ENCODE measurements around the gene INSIG1. TPM values are rescaled to one million over a fixed set of nuclear protein-coding genes. Genes with fewer than 3 reads are reported as not detected.

Gene INSIG1
- total and polyA plus RNA-seq, 4 donors, result 118 to 219 (median 193) TPM

GRCh38 chr7:155358948-155359712 lies 61.5 kb downstream of the INSIG1 start:
- Histone ChIP-seq H3K4me3 (ENCODE audit: low read depth in 1 of 3, low read length in 3 of 3) (no peak overlapping the region), H3K4me1 (ENCODE audit: control insufficient read depth in 4 of 4, insufficient read depth in 4 of 4, low read length in 3 of 4) (peaks cover 0 to 4% (median 0%) of the 10 kb centered on the region in 4 donors), H3K9me3 (ENCODE audit: control insufficient read depth in 4 of 4, low read length in 3 of 4) (no peaks in the 10 kb centered on the region), H3K9ac (ENCODE audit: low read depth in 1 of 2, low read length in 2 of 2) (no peak overlapping the region), H3K27me3 (ENCODE audit: control insufficient read depth in 4 of 4, insufficient read depth in 4 of 4, low read length in 3 of 4) (peaks cover 0 to 3% (median 0%) of the 10 kb centered on the region in 4 donors), H3K27ac (ENCODE audit: low read depth in 1 of 2, low read length in 2 of 2) (no peak overlapping the region), H3K36me3 (ENCODE audit: control insufficient read depth in 4 of 4, insufficient read depth in 3 of 4, low read depth in 1 of 4, low read length in 3 of 4) (no peaks in the 10 kb centered on the region)
- TF ChIP-seq HNF4G (IDR thresholded peaks at IDR 0.05) (no peak), EGR1 (IDR thresholded peaks at IDR 0.05; ENCODE audit: low read depth in 2 of 2) (no peak), FOXA2 (IDR thresholded peaks at IDR 0.05) (no peak), TAF1 (conservative IDR thresholded peaks at IDR 0.05) (no peak), MAX (IDR thresholded peaks at IDR 0.05) (no peak), RXRA (IDR thresholded peaks at IDR 0.05) (no peak)
- DNase-seq (ENCODE audit: low spot score), result no peak
- WGBS, result 52% methylated on average over 16 of the region's 16 CpGs

Other genes with a start within 250 kb of the INSIG1 start
- not detected for gene HTR5A, start 227.6 kb upstream of the INSIG1 start, total RNA-seq
- gene HTR5A, start 227.6 kb upstream of the INSIG1 start, polyA plus RNA-seq, result not detected
- gene EN2, start 160.3 kb downstream of the INSIG1 start, total RNA-seq, result under 1 TPM in 1 of 2 donors, not detected in 1; under 0.01 TPM
- not detected for gene EN2, start 160.3 kb downstream of the INSIG1 start, polyA plus RNA-seq
- not detected for gene CNPY1, start 248.7 kb downstream of the INSIG1 start, total RNA-seq
- gene CNPY1, start 248.7 kb downstream of the INSIG1 start, polyA plus RNA-seq, result not detected

Measured in liver (tissue), 9 donors.